ENCODE measurements around the gene GARNL3.

The GARNL3 gene

DNA sequence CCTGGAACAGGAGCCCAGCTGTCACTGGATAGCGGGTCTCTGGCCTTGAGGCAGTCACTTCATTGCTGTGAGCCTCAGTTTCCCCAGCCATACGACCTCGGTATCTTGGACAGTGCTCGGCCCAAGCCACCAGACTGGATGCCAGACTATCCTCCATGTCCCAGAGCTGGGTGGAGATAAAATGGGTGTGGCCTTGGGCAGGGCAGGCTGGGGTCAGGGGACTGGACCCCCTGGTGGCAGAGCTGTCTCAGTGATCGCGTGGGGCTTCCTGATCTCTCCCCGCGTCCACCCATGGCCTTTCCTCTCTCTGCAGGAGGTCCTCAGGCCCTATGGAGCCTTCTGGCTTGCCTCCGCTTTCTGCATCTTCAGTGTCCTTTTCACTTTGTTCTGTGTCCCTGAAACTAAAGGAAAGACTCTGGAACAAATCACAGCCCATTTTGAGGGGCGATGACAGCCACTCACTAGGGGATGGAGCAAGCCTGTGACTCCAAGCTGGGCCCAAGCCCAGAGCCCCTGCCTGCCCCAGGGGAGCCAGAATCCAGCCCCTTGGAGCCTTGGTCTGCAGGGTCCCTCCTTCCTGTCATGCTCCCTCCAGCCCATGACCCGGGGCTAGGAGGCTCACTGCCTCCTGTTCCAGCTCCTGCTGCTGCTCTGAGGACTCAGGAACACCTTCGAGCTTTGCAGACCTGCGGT, 142.4 kb downstream of the GARNL3 start:
- no peak for FAIRE-seq

DNA sequence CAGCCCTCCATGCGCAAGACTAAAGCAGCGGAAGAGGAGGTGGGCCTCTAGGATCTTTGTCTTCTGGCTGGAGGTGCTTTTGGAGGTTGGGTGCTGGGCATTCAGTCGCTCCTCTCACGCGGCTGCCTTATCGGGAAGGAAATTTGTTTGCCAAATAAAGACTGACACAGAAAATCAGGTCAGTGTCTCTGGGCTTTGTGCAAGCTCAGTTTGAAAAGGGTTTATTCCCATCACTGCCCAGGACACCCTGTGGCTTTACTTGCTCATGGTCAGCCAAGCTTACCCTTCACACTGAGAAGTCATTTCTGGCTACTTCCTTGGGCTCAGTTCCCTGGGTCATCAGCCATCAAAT, 142.9 kb downstream of the GARNL3 start:
- FAIRE-seq = no peak

GRCh38 chr9:127411122-127411521, 146.5 kb downstream of the GARNL3 start:
- FAIRE-seq = no peak

DNA sequence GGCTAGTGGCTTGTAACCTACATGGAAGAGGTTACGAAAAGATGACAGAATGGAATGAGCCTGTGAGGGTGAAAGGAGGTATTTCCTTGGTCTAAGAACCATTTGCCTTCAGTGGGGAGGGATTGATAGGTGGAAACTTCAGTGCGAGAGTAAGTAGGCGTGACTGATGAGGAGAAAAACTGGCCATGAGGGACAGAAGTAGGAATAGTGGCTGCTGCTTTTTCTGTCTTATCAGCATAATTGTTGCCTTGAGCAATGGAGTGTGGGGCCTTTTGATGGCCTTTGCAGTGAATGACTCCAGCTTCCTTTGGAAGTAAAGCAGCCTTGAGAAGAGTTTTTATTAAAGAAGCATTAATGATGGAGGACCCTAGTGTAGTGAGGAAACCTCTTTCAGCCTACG, 150.6 kb downstream of the GARNL3 start:
- no peak for FAIRE-seq

DNA sequence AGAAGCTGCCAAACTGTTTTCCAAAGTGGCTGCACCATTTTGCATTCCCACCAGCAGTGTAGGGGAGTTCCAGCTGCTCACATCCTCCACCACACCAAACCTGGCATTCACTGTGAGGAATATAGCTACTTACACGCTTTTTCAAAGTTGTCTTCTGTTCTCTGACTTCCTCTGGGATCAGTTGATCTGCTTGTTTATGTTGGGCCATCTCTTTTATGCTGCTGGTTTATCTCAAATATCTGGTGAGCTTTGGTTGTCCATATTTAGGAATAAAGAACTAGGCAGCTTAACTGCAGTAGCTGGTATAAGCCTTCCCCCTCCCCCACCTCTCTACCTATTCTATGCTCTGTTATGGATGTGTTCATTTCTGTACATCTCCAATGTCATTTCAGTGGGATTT, 151.1 kb downstream of the GARNL3 start:
- no peak for FAIRE-seq

DNA sequence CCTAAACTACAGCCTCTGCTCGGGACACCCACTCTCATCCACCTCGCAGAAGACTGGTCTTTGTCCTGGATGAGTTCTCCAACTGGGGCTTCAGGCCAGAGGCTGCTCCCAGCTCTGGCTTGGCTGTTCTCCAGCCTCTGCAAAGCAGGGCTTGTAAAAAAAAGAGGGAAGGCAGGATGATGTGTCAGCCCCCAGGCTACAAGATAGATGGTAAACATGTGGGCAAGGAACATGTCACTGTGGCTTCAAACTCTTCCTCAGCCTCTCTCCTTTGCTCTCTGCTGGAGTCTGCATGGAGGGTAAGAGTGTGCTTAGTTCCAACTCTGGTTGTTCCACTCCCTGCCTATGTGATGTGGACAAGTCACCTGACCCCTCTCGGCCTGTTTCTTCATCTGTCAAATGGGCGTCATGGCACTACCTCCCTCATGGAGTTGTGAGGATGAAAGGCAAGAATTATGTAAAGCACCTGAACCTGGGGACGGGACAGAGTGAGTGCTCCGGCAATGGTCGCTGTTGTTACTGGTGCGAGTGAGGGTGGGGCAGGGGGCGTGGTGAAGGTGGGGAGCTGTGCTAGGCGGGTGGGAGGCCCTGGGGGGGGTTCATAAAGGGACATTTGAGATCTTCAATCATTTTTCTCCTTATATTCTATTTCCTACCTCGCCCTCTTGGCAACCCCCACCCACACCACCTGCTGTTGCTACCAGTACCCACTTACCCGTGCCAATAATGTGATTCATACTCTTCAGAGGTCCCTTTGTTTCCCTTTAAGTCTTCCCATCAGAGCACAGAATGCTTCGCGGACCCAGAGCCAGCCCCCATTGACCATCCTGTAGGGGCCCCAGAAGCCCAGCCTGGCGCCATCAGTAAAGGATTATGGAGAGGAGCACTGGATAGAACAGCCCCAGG, 152.8 kb downstream of the GARNL3 start:
- FAIRE-seq = no peak

GRCh38 chr9:127418037-127418471, 153.5 kb downstream of the GARNL3 start:
- no peak for FAIRE-seq

DNA sequence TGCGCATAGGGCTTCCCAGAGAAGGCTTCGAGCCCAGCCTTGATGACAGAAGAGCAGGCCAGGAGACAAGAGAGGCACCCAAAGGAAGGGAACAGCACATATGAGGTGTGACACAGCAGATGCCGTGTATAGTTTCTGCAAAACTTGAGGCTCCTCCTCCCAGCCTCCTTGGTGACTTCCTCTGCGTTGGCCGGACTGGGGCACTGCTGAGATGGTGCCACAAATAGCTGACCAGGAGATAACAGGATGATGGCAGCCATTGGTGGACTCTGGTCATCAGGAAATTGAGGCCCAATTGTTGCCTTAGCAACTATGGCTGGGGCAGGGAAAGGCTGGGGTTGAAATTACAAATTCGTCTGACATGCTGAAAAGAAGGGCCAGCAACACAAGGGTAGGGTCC, 154.8 kb downstream of the GARNL3 start:
- FAIRE-seq = no peak

- FAIRE-seq = no peak
These were observed 156.5 kb downstream of the GARNL3 start for GRCh38 chr9:127421057-127421456.

DNA sequence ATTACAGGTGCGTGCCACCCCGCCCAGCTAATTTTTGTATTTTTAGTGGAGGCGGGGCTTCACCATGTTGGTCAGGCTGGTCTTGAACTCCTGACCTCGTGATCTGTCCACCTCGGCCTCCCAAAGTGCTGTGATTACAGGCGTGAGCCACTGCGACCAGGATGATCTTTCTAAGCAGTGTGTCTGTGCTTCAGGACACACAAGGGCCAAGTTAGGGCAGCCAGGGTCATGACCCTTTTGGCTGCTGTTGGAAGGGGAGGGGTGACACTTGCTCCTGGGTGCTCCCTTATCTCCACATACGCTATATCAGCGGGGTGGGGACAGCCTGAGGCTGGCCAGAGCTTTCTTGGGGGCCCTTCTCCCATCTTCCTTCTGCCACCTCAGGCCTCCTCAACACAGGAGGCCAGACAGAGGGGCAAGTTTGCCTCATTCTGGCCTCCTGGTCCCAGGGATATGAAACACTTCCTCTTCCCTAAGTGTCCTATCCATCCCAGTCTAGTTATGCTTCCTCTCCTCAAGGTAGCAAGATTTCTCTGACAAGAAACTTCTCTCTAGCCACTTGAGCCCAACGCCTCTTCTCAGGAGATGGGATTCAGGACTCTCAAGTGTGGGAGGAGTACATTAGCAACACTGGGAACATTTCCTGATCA, 157.7 kb downstream of the GARNL3 start:
- no peak for FAIRE-seq

- no peak for FAIRE-seq
These were observed 158.2 kb downstream of the GARNL3 start for GRCh38 chr9:127422787-127423186.

GRCh38 chr9:127423476-127423933, 158.9 kb downstream of the GARNL3 start:
- FAIRE-seq = no peak

GRCh38 chr9:127423934-127424675, 159.5 kb downstream of the GARNL3 start, which contains the start of gene ZNF79:
Gene ZNF79 (plus strand): TSS chr9:127424382. CDS start chr9:127424788, 406 bp downstream.
- no peak for FAIRE-seq

- FAIRE-seq = no peak
These were observed 160.1 kb downstream of the GARNL3 start for GRCh38 chr9:127424676-127424999.

- no peak for FAIRE-seq
These were observed 162.2 kb downstream of the GARNL3 start for GRCh38 chr9:127426756-127427155.

DNA sequence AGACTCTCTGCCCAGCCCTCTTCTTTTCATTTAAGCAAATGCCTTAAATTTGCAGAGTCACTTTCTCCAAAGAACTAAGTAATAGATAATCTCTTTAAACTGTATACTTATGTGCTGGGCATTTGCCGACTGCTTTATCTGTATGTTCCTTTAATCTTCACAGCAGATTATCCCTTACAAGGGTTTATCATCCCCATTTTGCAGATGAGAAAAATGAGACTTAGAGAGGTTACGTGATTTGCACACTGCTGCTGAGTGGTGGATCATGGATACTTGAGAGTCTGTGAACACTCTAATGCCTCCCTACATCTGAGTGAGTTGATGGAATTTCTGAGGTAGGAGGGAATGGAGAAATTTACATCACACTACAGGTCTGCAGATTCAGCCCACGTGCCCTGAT, 163.8 kb downstream of the GARNL3 start:
- FAIRE-seq = no peak

DNA sequence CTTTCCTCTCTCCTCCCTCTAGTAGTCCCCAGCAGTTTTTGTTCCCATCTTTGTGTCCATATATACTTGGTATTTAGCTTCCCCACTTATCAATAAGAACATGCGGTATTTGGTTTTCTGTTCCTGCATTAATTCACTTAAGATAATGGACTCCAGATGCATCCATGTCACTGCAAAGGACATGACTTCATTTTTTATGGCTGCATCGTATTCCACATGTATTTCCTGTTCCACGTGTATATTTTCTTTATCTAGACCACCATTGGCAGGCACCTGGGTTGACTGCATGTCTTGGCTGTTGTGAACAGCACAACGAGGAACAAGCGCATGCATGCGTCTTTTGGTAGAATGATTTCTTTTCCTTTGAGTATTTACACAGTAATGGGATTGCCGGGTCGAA, 165.8 kb downstream of the GARNL3 start:
- FAIRE-seq = no peak

DNA sequence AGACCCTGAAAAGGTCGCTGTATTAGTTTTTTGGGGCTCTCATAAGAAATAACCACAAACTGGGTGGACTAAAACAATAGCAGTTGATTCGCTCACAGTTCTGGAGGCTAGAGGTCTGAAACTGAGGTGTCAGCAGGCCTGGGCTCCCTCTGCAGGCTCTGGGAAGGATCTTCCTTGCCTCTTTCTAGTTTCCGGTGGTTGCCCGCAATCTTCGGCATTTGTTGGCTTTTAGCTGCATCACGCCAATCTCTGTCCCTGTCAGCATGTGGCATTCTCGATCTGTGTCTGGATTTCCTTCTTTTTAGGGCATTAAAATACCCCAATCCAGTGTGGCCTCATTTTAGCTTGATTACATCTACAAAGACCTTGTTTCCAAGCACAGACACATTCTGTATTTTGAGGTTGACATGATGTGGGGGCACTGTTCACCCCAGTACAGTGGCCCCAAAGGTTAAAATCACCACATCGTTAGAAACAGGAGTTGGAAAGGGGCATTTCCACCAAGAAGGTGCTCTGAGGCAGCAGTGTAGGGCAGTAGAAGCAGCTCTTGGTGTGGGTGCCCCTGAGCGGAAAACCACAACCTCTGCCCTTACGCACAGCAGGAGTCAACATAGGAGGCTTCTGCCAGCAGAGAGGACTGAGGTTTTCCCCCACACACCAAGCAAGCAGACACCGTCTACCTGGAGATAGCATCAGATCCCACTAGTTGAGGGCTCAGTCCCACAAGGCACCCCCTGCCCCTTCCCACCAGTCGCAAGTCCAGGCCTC, 173.1 kb downstream of the GARNL3 start:
- no peak for FAIRE-seq

- FAIRE-seq = no peak
These were observed 173.8 kb downstream of the GARNL3 start for GRCh38 chr9:127438394-127438793.

Measured in endometrium (tissue), 2 donors.